Uterus (tissue), 4 donors: ENCODE data around the gene CLTA. TPM values are rescaled to one million over a fixed set of nuclear protein-coding genes. Genes with fewer than 3 reads are reported as not detected.

Source experiments
- DNase-seq, 2 donors: peaks; one replicate each; pipeline ENCODE4 v3.0.0-alpha.2; 2019 to 2020
- H3K27ac ChIP-seq, 2 donors: fragments of 200-600 bp; sonication (generic); 1 replicate in 1 of 2; 2 replicates in 1 of 2; pipeline ENCODE4 v1.5.1; 2016 to 2018
- H3K27me3 ChIP-seq, 2 donors: fragments of 200-600 bp; sonication (generic); one replicate each; pipeline ENCODE4 v1.5.1; 2018 to 2019; ENCODE audit warnings: control low read depth in 1 of 2
- H3K36me3 ChIP-seq, 2 donors: fragments of 200-600 bp; sonication (generic); one replicate each; pipeline ENCODE4 v1.5.1; 2019; ENCODE audit warnings: control low read depth in 1 of 2
- H3K4me1 ChIP-seq, 2 donors: fragments of 200-600 bp; sonication (generic); one replicate each; pipeline ENCODE4 v1.5.1; 2018 to 2019; ENCODE audit warnings: control low read depth in 1 of 2
- H3K4me3 ChIP-seq, 2 donors: fragments of 200-600 bp; sonication (generic); 1 replicate in 1 of 2; 2 replicates in 1 of 2; pipeline ENCODE4 v1.5.1; 2018 to 2019; ENCODE audit warnings: mild to moderate bottlenecking in 1 of 2
- H3K9me3 ChIP-seq, 2 donors: fragments of 200-600 bp; sonication (generic); one replicate each; pipeline ENCODE4 v1.5.1; 2019; ENCODE audit warnings: control low read depth in 1 of 2
- POLR2A ChIP-seq, 2 donors: fragments of 450-650 bp; IDR thresholded peaks; one replicate each; pipeline ENCODE4 v1.6.1; 2016; ENCODE audit warnings: antibody characterized with exemption in 2 of 2, mild to moderate bottlenecking in 1 of 2, moderate library complexity in 1 of 2
- intact Hi-C: fragments of 100-400 bp; cut with DNase I; formaldehyde crosslinking; loops from one replicate; pipeline ENCODE4 v1.15.1; 2023; ENCODE audit warnings: low total_unique reads
- total RNA-seq, 4 donors: library from RNA; depleted of rRNA in 3 of 4; stranded (reverse); fragments of >200 nt in 3 of 4; gene quantifications; one replicate each; pipeline versions ENCODE4 v1.1.0 to v1.2.4, GENCODE V29; 2014 to 2023
- TF ChIP-seq, protein P1 (sequence below), 4 experiments: fragments of 200-600 bp in 2 of 4; fragments of 450-650 bp in 2 of 4; sonication (generic) in 2 of 4; IDR thresholded peaks; one replicate each; pipeline ENCODE4 v1.5.1; 2016 to 2019; ENCODE audit warnings: antibody characterized with exemption in 4 of 4, mild to moderate bottlenecking in 2 of 4, moderate library complexity in 1 of 4
- donor health status: DM: yes; HTN: yes; CAD: no.

CLTA gene
- total RNA-seq, 4 donors from 2014 or later: 111 to 191 (median 141) TPM

DNA sequence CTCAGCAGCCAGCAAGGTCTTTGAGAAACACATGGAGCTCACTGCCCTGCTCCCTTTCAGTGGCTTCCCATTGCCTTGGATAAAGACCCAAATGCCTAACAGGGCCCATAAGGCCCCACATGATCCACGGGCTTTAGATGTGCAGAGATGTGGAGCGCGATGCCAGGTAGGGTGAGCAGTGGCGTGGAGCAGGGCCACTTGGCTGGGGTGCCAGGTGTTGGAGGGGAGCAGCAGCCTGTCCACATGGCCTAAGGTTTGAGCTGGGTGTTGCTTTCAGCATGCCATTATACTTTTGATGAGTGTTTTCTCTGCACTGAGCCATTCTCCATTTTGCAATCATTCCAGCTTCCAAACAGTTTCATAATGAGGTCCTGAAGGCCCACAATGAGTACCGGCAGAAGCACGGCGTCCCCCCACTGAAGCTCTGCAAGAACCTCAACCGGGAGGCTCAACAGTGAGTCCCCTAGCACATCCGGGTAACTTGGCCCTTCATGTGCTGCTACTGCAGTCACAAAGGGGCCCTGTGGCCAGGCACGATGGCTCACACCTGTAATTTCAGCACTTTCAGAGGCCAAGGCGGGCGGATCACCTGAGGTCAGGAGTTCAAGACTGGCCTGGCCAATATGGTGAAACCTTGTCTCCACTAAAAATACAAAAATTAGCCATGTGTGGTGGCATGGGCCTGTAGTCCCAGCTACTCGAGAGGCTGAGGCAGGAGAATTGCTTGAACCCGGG is 43.1 kb upstream of the CLTA start:
- H3K27me3 ChIP-seq: no peaks in the 10 kb centered on the region
- H3K27ac ChIP-seq: peak overlapping the region; percentile 84 to 89
- TF ChIP-seq, protein P1, sequence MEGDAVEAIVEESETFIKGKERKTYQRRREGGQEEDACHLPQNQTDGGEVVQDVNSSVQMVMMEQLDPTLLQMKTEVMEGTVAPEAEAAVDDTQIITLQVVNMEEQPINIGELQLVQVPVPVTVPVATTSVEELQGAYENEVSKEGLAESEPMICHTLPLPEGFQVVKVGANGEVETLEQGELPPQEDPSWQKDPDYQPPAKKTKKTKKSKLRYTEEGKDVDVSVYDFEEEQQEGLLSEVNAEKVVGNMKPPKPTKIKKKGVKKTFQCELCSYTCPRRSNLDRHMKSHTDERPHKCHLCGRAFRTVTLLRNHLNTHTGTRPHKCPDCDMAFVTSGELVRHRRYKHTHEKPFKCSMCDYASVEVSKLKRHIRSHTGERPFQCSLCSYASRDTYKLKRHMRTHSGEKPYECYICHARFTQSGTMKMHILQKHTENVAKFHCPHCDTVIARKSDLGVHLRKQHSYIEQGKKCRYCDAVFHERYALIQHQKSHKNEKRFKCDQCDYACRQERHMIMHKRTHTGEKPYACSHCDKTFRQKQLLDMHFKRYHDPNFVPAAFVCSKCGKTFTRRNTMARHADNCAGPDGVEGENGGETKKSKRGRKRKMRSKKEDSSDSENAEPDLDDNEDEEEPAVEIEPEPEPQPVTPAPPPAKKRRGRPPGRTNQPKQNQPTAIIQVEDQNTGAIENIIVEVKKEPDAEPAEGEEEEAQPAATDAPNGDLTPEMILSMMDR (IDR thresholded peaks at IDR 0.05): no peak
- TF ChIP-seq POLR2A (IDR thresholded peaks at IDR 0.05): no peak
- no peak overlapping the region for H3K4me3 ChIP-seq
- intact Hi-C loops: no loop called here
- H3K4me1 ChIP-seq: peaks cover 14 to 16% of the 10 kb centered on the region in 2 donors
- no peak for DNase-seq
- H3K36me3 ChIP-seq: no peaks in the 10 kb centered on the region
- H3K9me3 ChIP-seq: no peaks in the 10 kb centered on the region

DNA sequence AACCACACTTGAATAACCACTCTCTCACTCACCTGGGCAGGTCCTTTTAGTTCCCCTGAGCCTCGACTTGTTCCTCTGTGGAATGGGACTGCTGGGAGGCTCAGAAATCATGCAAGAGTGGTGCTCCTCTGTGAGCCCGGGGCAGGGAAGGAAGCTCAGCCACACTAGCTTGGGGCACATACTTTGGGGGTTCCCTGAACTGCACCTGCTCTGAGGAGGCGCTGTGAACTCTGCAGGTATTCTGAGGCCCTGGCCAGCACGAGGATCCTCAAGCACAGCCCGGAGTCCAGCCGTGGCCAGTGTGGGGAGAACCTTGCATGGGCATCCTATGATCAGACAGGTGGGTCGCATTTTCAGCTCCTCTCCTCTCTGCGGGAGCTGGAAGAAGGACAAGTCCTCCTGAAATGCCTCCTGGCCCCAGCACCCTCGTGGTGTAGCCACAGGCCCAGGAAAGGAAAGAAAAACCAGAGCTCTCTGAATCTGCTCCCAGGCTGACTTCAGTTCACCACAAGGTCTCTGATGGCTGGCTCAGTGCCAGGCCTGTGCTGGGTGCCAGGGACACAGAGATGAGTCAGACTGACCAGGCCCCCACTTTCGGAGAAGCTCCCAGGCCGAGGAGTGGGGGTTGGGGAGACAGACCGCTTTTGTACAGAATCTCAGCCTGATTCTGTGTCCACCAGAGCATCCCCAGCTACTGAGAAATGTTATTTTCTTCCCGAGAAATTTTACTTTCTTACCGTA is 42.2 kb upstream of the CLTA start:
- Histone ChIP-seq H3K36me3 (no peaks in the 10 kb centered on the region), H3K4me3 (no peak overlapping the region), H3K27me3 (no peaks in the 10 kb centered on the region), H3K4me1 (peaks cover 12 to 14% of the 10 kb centered on the region in 2 donors), H3K27ac (peak overlapping the region; percentile 84 to 89), H3K9me3 (no peaks in the 10 kb centered on the region)
- DNase-seq: peak; percentile 99
- TF ChIP-seq, protein P1 (IDR thresholded peaks at IDR 0.05): no peak
- peak in 1 of 2 donors; percentile 16 for TF ChIP-seq POLR2A (IDR thresholded peaks at IDR 0.05)
- intact Hi-C loops: no loop called here

DNA sequence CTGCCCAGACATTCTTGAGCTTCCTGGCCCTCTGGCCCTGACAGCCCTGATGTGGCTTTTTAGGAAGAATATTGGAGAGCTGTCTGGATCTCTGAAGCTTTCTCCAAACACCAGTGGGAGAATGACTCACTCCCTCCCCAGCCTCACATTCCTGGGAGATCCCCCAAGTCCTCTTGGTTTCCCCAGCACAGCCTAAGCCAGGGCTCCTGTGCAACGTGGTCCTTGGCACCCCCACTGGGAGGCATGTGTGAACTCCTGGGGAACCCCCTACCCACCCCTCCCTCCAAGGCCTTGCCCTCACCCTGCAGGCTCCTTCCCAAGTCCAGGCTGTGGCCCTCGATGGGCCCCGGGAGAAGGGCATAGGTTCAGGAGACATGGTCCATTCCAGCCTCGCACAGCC is 41.5 kb upstream of the CLTA start:
- H3K27ac ChIP-seq: peak overlapping the region; percentile 84 to 89
- peak; percentile 46 to 49 for DNase-seq
- no peak overlapping the region for H3K4me3 ChIP-seq
- no peak for TF ChIP-seq POLR2A (IDR thresholded peaks at IDR 0.05)
- TF ChIP-seq, protein P1 (IDR thresholded peaks at IDR 0.05): no peak
- no peaks in the 10 kb centered on the region for H3K9me3 ChIP-seq
- no peaks in the 10 kb centered on the region for H3K27me3 ChIP-seq
- no peaks in the 10 kb centered on the region for H3K36me3 ChIP-seq
- intact Hi-C loops: no loop called here
- H3K4me1 ChIP-seq: peaks cover 12 to 14% of the 10 kb centered on the region in 2 donors

- no peaks in the 10 kb centered on the region for H3K27me3 ChIP-seq
- DNase-seq: no peak
- peak overlapping the region; percentile 84 to 89 for H3K27ac ChIP-seq
Measured at GRCh38 chr9:36150574-36151315, 40.0 kb upstream of the CLTA start.

More at GRCh38 chr9:36150574-36151315, 40.0 kb upstream of the CLTA start:
- intact Hi-C loops: no loop called here
- Histone ChIP-seq H3K36me3 (no peaks in the 10 kb centered on the region), H3K4me3 (no peak overlapping the region), H3K4me1 (peaks cover 12 to 14% of the 10 kb centered on the region in 2 donors), H3K9me3 (no peaks in the 10 kb centered on the region)
- no peak for TF ChIP-seq POLR2A (IDR thresholded peaks at IDR 0.05)
- TF ChIP-seq, protein P1 (IDR thresholded peaks at IDR 0.05): no peak
